ENCODE measurements around the gene GSTT2B. TPM values are rescaled to one million over a fixed set of nuclear protein-coding genes. Genes with fewer than 3 reads are reported as not detected.
A peak's percentile ranks its signal among the peaks of the same experiment; 100 is the strongest.
"Not testable (repeated sequence)": the region's sequence is repeated elsewhere in the genome, so short reads cannot be mapped to it uniquely, and the experiment has no call there.

GSTT2B gene
- total RNA-seq, 1 experiment from 2014 or later, result 3.0 TPM

GRCh38 chr22:23986089-23986488 lies 25.1 kb upstream of the GSTT2B start:
- DNase-seq (ENCODE audit: low read depth), result not testable (repeated sequence)

DNA sequence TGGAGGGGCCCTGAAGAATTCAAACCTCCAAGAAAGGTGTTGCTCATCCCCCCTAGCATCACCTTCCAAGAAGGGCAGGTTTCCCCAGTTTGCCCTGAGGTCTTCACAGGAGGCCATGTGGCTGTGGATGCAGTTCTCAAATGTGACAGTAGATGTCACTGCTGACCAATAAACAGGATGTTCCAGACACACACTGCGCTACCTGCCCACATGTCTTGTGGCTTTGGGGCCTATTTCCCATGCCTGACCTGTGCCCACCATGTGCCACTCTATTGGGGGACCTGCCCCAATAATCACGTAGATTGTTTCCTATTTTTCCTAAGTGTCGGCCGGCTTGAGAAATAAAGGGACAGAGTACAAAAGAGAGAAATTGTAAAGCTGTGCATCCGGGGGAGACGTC lies 23.4 kb upstream of the GSTT2B start:
- no peak for DNase-seq (ENCODE audit: low read depth)

GRCh38 chr22:23980567-23980966 lies 19.6 kb upstream of the GSTT2B start:
- not testable (repeated sequence) for DNase-seq (ENCODE audit: low read depth)

DNA sequence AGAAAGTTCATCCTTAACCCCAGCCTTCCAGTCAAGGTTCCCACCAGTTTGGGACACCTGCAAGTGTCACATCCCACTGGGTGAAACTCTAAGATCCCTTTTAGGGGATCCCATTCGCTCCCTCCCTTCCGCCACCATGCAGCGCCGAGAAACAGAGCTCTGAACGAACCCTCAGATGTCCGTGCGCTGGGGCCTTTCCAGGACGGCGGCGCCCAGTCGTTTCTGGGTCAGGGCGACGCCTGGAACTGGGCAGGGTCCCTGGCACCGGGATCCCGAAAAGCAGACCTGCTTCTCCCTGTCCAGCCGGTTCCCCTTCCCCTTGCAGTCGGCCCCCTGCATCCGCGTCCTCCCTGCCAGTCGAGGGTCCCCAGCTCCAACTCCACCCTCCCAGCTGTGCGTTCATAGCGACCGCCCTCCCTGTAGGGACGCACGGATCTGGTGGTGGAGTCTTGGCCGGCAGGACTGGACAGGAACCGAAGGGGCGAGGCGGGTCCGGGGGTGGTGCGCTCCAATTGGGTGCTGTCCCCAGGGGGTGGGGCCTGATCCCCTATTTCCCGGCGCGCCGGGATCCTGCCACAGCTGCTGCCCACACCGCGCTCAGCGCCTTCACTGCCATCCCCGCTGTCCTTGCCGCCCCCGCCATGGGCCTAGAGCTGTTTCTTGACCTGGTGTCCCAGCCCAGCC lies 18.7 kb upstream of the GSTT2B start, which contains the start of gene GSTT2:
TSS of gene GSTT2 (plus strand) at position 578 of the 684 bp plus-strand sequence.
- DNase-seq (ENCODE audit: low read depth), result not testable (repeated sequence)

- DNase-seq (ENCODE audit: low read depth), result not testable (repeated sequence)
These were observed 16.3 kb upstream of the GSTT2B start for GRCh38 chr22:23977304-23977703.

- DNase-seq (ENCODE audit: low read depth), result not testable (repeated sequence)
These were observed 13.9 kb upstream of the GSTT2B start for GRCh38 chr22:23974836-23975352.

DNA sequence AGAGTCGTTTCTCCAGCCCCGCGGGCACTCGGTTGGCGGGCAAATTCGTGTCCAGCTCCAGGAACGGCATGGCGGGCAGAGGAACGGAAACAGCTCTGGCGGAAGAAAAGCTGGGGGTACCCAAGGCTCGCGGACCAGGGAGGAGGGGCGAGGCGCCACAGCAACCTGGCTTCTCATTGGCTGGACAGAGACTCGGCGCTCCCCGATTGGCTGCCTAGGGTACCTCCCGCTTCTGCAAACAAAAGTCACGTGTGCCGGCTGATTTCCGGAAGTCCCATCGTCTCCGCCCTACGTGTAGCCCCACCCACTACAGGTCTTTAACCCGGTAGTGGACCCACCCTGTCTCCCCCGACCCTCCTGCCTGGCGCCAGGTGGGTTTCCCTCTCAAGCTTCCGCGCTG lies 13.3 kb upstream of the GSTT2B start, which contains the start of gene DDT:
TSS of gene DDT (minus strand) at position 97 of the 400 bp plus-strand sequence. CDS start at position 70, 27 bp downstream.
- DNase-seq (ENCODE audit: low read depth), result not testable (repeated sequence)

GRCh38 chr22:23971927-23972326 lies 10.9 kb upstream of the GSTT2B start:
- not testable (repeated sequence) for DNase-seq (ENCODE audit: low read depth)

DNA sequence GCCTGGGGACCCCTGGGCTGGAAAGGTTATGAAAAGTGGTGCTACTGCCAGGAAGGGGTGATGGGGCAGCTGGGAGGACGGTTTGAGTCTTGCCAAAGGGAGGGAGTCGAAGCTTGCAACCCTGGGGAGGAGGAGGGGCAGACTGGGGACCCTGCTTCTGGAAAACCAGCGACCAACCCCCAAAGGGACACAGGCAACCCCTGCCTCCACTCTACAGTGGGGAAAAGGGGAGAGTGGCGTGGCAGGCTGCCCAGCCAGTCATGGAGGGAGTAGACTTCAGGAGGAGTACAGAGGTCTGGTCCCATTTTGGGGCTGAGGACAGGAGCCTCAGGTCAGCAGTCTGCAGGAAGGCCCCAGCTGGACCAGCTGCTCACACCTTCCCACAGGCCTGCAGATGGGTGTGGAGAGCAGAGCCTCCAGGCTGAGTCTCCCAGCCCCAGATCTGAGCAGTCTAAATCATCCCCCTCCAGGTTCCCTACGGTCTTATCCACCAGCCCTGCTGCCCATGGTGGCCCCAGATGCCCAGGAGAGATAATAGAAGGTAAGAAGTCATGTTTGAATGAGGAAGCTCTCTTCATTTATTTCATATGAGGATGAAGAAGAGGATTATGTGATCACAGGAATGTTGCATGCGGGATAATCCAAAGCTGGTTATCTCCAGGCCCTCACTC lies 10.0 kb upstream of the GSTT2B start:
- no peak for DNase-seq (ENCODE audit: low read depth)

DNA sequence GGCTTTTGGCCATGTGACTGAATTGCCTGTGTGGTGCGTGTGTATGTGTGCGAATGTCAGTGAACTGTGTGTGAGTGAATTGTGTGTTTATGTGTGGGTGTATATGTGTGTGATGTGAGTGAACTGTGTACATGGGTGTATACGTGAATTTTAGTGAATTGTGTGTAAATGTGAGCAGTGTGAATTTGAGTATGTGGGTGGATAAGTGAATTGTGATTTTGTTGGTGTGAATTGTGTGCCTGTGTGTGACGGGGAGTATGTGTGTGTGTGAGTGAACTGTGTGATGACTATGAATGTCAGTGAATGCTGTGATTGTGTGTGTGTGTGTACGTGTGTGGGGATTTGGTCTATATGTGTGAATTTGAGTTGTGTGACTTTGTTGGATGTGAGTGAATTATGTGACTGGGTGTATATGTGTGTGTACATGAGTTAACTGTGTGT lies 9.2 kb upstream of the GSTT2B start:
- DNase-seq (ENCODE audit: low read depth), result no peak

GRCh38 chr22:23969071-23969470 lies 8.1 kb upstream of the GSTT2B start:
- DNase-seq (ENCODE audit: low read depth), result no peak

DNA sequence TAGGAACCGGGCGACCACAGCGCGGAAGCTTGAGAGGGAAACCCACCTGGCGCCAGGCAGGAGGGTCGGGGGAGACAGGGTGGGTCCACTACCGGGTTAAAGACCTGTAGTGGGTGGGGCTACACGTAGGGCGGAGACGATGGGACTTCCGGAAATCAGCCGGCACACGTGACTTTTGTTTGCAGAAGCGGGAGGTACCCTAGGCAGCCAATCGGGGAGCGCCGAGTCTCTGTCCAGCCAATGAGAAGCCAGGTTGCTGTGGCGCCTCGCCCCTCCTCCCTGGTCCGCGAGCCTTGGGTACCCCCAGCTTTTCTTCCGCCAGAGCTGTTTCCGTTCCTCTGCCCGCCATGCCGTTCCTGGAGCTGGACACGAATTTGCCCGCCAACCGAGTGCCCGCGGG lies 5.6 kb upstream of the GSTT2B start, which contains the start of gene DDTL:
TSS of gene DDTL (plus strand) at position 321 of the 400 bp plus-strand sequence. CDS start at position 348, 27 bp downstream.
- DNase-seq (ENCODE audit: low read depth), result not testable (repeated sequence)

- DNase-seq (ENCODE audit: low read depth), result not testable (repeated sequence)
These were observed 5.1 kb upstream of the GSTT2B start for GRCh38 chr22:23966094-23966493.

GRCh38 chr22:23956301-23956900 lies 4.6 kb downstream of the GSTT2B start:
- peak; percentile 56 for DNase-seq (ENCODE audit: low read depth)

DNA sequence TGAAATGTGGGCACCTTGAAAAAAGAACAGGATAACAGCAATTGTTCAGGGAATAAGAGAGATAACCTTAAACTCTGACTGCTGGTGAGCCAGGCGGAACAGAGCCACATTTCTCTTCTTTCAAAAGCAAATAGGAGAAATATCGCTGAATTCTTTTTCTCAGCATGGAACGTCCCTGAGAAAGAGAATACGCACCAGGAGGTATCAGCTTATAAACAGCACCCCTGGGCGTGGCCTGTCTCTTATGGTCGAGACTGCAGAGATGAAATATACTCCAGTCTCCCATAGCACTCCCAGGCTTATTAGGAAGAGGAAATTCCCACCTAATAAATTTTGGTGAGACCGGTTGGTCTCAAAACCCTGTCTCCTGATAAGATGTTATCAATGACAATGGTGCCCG lies 5.1 kb downstream of the GSTT2B start:
- DNase-seq (ENCODE audit: low read depth), result not testable (repeated sequence)

- not testable (repeated sequence) for DNase-seq (ENCODE audit: low read depth)
These were observed 6.0 kb downstream of the GSTT2B start for GRCh38 chr22:23954991-23955305.

DNA sequence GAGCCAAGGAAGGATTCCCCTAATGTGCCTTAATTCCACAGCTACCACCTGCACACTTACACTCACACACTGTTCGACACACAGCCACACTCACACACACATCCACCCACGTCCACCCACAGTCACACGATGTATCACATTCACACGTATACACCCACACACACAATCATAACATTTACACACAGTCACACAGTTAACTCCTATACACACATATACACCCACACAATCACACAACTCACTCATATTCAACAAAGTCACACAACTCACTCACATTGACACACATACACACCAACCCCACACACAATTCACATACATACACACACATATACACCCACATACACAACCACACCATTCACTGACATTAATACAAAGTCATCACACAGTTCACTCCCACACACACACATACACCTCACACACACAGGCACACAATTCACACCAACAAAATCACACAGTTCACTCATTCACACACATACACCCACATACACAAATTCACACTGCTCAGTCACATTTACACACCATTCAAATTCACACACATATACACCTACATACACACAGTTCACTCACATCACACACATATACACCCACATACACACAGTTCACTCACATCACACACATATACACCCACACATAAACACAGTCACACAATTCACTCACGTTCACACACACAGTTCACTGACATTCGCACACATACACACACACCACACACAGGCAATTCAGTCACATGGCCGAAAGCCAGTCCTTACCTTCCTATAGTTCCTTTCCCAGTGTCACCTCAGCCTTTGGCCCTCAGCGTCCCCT lies 6.6 kb downstream of the GSTT2B start:
- DNase-seq (ENCODE audit: low read depth), result not testable (repeated sequence)

GRCh38 chr22:23953485-23953884 lies 7.5 kb downstream of the GSTT2B start:
- DNase-seq (ENCODE audit: low read depth), result not testable (repeated sequence)

DNA sequence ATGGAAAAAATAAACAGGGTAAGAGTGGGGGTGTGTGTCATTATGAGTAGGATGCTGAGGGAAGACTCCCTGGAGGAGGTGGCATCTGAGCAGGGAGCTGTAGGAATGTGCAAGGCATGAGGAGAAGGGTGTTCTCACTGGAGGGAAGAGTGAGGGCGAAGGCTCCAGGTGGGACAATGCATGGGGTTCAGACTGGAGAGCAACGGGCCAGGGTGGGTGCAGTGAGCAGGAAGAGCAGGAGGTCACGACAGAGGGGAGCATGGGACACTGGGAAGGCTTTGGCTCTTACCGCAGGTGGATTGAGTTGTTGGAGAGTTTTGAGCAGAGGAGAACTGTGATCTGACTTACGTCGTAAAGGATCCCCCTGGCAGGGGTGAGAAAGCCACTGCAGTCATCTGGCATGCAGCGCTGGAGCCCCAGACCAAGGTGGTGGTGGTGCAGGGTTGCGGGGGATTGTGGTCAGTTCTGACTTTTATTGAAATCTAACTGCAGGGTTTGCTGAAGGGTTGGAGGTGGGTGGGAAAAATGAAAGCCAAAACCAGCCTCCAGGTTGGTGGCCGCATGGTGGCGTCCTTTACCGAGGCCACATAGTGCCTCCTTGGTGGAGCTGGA lies 8.1 kb downstream of the GSTT2B start:
- not testable (repeated sequence) for DNase-seq (ENCODE audit: low read depth)

DNA sequence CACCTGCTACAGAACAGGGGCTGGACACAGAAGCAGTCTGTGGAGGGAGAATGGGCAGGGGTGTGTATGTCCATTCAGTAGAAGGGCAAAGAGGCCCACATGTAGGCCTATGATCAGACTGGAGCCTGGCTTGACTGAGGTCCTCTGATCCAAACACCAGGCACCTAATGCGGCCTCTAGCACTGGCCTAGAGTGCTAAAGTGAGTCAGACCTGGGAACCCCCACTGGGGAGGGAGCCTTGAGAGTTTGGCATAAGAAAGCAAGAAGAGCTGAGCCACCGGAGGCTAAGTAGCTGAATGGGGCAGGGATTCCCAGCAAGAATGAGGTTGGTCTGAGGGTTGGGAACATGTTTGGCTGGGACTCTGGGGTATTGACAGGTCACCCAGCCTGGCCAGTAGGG lies 9.6 kb downstream of the GSTT2B start:
- not testable (repeated sequence) for DNase-seq (ENCODE audit: low read depth)

DNA sequence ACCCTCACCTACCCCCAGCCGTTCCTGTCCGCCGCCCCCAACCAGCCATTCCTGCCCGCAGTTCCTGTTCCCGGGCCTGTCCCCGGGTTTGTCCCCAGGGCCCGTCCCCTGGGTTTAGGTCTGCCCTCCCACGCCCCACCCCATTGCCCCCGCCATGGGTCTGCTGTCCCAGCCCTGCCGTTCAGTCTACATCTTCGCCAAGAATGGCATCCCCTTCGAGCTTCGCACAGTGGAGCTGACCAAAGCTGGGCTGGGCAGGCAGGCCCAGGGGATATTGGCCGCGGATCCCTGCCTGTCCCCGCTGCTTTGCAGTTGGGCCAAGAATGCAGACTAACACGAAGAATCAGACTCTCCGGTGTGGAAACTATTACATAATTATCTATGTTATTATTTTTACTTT lies 11.2 kb downstream of the GSTT2B start:
- DNase-seq (ENCODE audit: low read depth), result not testable (repeated sequence)
